IPS-18c (cell line): Measurements from ENCODE around the gene POLR3A.
"Not testable (repeated sequence)": the region's sequence is repeated elsewhere in the genome, so short reads cannot be mapped to it uniquely, and the experiment has no call there.

Experiments used
- H3K4me3 ChIP-seq: 2 replicates; pipeline ENCODE4 v1.7.0; 2013; ENCODE audit warnings: low read depth, mild to moderate bottlenecking, low read length, moderate library complexity; ENCODE audit not compliant: insufficient read depth
- H3K9me3 ChIP-seq: one replicate; pipeline ENCODE4 v1.6.1; 2013; ENCODE audit warnings: mild to moderate bottlenecking, low read length, moderate library complexity; ENCODE audit not compliant: control insufficient read depth, insufficient read depth

The POLR3A gene

DNA sequence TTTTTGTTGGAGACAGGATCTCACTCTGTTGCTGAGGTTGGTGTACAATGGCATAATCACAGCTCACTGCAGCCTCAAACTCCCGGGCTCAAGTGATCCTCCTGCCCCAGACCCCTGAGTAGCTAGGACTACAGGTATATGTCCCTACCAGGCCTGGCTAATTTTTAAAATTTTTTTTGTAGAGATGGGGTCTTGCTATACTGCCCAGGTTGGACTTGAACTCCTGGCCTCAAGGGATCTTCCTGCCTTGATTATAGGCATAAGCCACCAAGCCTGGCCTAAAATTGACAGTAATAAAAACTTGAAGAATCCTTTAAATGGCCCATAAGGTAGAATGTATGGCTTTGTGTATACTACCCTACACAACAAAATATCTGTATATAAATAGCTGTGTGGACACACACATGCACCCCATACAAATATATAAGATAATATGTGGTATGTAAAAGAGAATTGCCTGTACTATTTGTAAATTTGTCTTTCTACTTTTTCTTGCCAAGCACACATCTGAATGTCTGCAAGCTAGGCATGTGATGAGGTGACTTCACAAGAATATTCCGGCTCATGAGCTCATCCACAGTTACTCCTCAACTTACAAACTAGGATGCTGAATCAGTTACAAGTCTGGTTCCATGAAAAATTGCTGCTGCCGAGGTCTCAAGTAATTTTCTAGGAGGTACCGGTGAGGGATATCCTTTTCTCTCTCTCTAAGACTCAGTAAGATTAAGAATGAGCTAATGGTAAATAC, 26.6 kb downstream of the POLR3A start:
- Histone ChIP-seq H3K4me3 (no peak overlapping the region), H3K9me3 (peaks cover 3% of the 10 kb centered on the region)

DNA sequence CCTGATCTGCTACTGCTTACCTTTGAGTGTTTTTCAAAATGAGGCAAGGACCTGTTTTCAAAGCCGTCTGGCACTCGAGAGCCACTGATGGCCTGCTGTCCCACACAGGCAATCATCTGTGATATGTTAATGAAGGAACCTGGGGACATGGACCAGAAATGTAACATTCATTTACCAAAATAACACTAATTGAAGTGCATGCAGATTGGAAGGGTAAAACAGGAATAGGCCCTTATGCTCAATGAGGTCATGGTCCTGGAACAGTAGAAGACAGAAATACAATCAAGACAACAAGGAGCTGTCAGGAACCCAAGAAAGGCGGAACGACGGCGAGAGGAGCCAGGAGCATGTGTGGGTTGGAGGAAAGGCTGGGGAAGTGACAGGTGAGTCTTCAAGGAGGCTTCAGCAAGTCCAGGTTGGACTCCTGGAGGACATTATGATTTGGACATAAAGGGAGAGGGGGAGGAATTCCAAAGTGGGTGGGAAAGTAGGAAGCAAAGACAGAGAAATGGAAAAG, 28.3 kb downstream of the POLR3A start:
- Histone ChIP-seq H3K4me3 (no peak overlapping the region), H3K9me3 (peaks cover 3% of the 10 kb centered on the region)

DNA sequence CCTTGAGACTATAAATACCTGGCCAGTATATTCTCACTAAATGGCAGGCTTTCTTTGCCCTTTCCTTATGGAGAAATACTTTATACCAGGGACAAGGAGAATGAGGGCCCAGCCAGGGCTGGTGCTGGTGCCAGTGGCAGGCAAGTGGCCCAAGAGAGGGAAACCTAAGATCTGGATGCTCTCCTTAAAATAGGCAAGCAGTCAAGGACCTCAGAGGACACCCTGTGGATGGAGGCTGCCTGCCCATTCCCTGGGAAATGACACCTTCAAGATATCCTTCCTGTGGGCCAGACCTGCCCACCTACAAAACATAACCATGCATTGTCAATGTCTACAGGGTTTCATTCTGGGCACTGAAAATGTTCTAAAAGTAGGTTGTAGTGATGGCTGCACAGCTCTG, 29.1 kb downstream of the POLR3A start:
- Histone ChIP-seq H3K9me3 (peaks cover 3% of the 10 kb centered on the region), H3K4me3 (no peak overlapping the region)

DNA sequence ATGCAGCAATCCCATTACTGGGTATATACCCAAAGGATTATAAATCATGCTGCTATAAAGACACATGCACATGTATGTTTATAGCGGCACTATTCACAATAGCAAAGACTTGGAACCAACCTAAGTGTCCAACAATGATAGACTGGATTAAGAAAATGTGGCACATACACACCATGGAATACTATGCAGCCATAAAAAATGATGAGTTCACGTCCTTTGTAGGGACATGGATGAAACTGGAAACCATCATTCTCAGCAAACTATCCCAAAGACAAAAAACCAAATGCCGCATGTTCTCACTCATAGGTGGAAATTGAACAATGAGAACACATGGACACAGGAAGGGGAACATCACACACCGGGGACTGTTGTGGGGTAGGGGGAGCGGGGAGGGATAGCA, 30.5 kb downstream of the POLR3A start:
- not testable (repeated sequence) for H3K4me3 ChIP-seq, H3K9me3 ChIP-seq

DNA sequence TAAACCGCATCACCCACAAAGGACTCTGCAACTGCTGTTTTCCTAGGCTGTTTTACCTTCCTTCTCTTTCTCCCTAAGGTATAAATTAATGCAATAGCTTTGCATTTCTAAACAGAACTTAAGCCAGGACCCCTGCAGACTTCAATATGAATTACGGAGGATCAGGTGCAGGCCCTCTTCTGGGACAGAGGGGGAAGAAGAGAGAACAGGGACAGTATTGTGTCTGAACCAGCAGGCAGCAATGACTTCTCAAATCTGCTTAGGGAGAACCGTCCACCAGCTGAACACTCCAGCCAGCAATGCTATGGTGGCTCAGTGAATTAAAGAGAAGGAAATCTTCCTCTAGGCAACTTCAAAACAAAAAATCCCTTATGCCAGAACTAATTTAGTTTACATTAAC, 35.7 kb downstream of the POLR3A start:
- no peaks in the 10 kb centered on the region for H3K9me3 ChIP-seq
- no peak overlapping the region for H3K4me3 ChIP-seq

DNA sequence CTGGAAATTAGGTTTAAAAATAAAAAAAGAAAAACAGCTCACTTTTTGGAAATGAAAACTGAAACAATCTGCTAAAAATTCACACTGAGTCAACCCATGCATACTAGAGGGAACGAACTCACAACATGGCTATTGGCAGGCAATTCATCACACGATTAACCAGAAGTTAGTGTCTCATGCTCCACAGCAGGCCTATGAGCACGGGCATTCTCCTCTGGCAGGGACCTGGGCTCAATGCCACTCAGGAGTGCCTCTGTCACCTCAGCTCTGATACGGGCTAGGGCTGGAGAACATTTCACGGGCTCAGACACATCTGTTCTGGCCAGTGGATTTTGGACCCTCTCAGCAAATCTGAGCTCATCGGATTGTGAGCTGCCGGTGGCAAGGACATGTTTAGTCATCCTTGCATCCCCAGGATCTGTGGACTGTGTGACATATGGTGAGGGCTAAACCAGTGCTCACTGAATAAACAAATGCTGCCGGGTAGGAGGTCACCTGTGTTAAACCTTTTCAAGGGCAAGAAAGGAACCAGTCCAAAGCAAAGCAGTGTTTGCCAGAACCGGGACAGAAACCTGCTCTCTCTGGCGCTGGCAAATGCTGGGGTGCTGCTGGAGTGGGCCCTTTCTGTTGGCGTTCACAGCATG, 40.1 kb downstream of the POLR3A start:
- Histone ChIP-seq H3K9me3 (no peaks in the 10 kb centered on the region), H3K4me3 (no peak overlapping the region)

DNA sequence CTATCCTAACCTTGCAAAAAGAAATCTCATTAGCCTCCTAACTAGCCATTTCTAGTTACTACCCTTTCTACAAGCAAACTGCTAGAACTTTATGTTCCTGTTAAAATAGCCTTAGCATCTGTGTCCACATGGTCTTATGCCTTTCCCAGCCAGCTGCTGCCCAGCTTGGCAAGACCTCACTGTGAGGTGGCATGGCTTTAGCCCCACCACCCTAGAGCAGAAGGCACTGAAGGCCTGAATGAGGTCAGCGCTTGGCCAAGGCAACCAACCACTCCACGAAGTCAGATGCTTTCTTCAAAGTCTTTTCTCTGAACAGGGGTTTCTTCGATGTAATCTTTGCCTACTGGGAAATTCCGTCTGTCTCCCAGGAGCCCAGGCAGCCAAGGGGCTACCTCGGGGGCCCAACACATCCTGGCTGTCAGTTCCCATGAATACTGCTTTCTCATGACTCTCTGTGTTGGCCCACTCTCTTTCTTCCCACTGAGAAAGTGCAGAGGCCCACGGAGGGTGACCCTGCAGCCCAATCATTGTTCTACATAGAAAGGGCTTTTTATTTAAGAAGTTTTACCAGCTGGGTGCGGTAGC, 41.6 kb downstream of the POLR3A start:
- no peak overlapping the region for H3K4me3 ChIP-seq
- H3K9me3 ChIP-seq: no peaks in the 10 kb centered on the region

DNA sequence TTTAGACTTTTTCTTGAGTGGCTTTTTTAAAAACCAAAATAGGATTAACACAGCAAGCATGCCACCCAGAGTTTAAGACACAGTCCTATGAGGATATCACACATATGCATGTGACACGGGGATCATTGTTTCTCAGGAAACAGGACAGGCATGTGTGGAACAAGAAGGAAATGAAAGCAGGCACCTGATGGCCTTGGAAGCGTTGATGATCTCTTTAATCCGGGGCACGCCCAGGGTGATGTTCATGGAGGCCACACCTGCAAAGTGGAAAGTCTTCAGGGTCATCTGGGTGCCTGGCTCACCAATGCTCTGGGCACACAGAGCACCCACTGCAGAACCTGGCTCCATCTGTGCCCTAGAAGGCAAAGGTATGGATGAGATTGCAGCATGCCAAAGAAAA, 44.3 kb downstream of the POLR3A start:
- Histone ChIP-seq H3K9me3 (no peaks in the 10 kb centered on the region), H3K4me3 (no peak overlapping the region)

DNA sequence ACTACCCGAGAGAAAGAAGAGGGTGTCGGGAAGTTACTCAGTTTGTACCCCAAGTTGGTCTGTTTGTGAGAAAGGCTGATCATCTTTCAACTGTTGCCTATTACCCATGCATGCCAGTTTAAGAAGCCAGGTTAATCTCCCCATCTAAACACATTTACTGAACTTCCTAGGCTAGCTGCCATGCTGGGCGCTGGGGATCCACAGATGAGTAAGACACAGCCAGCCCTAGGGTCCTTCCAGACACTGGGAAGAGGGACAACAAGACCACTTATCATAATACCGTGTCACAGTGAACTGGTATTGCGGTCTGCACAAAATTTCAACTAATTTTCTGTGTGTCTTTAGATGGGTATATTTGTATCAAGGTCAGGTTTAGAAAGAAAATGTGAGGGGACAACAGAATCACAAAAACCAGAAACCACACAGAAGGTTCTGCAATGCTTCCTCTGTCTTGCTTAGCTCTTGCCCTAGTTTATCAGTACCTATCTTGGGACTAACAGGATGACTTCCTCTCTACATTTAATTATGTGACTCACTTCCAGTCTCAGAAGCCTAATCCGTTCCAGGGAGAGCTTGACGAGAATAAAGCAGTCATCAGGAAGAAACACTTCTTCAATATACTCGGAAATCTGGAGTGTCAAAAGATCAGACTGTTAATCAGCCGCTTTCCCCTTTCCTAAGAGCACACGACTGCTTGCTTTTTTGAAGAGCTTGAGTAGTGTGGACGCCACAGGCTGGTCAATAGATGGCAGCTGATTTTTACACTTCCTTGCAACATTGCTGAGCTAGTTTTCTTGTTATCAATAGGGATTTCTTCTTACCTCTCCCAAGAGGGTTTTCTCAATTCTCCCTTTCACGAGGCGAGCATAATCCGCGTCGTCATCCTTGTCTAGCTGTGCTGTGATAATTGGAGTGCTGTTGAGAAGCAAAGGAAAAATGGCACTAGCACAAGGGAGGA, 45.7 kb downstream of the POLR3A start:
- Histone ChIP-seq H3K4me3 (no peak overlapping the region), H3K9me3 (no peaks in the 10 kb centered on the region)

DNA sequence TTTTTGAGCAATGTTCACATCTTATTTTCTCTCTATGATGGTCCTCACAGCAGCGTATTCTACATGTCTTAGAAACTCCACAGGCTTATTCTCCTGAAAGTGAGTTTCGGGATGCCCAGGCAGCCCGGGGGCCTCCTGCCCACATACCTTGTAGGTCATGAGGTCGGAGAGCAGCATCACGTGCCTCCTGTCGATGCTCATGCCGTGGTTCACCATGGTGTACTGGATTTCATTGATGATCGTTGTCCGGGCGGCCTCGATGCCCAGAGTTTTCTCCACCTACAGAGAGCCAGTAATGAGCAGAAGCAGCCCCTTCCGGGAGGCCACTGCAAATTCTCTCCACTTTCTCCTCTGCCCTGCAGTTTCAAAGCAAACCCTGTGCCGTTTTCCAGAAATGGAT, 48.0 kb downstream of the POLR3A start:
- Histone ChIP-seq H3K4me3 (no peak overlapping the region), H3K9me3 (no peaks in the 10 kb centered on the region)

DNA sequence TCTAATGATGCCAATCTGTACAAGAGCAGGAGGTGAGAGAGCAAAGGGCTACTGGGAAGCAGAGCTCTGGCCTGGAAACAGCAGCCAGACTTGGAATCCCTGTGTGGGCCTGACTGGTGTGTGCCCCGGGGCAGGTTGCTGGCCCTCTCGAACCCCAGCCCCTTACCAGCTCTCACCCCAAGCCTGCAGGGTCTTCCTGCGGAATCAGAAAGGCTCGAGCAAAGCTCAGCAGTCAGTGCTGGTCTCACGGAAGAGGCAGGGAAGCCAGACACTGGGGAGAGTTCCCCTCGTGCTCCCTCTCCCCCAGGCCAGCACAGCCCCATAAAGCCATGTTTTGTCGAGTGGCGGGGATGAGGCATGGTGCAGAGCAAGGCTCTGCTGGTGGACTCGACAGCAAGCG, 50.1 kb downstream of the POLR3A start:
- H3K4me3 ChIP-seq: no peak overlapping the region

DNA sequence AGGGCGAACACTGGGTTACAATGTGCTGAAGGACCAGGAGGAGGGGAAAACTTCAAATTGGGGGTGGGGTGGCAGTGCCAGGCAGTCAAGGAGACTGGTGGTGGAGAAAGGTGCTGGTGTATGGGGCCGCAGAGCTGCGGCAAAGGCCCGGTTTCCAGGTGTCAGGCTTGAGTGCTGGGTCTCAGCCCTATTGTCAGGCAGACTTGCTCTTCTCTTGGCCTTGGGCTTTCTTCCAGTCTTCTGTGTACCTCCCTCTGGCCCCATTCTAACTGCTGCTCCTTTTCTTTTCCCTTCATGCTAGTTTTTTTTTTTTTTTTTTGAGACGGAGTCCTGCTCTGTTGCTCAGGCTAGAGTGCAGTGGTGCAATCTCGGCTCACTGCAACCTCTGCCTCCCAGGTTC, 51.0 kb downstream of the POLR3A start:
- Histone ChIP-seq H3K4me3 (no peak overlapping the region), H3K9me3 (no peaks in the 10 kb centered on the region)

More for the DNA sequence above, 50.1 kb downstream of the POLR3A start:
- H3K9me3 ChIP-seq: no peaks in the 10 kb centered on the region

DNA sequence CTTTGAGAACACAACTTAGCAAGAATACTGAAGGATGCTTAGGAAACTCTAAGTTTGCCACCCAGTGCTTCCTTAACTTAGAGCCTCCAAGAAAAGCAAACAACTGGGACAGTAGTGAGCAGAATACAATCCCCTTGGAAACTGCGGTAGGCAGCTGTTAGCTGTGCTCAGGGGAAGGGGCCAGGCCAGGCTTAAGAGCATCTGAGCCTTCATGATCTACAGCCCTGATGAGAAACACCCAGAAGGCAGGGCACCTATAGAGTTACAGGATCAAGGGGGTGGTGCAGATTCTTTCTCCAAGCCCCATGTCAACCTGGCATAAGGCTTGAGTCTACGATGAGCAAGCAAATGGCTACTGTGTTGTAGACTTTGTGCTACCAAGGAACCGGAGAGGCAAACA, 51.4 kb downstream of the POLR3A start:
- H3K4me3 ChIP-seq: no peak overlapping the region
- H3K9me3 ChIP-seq: no peaks in the 10 kb centered on the region

DNA sequence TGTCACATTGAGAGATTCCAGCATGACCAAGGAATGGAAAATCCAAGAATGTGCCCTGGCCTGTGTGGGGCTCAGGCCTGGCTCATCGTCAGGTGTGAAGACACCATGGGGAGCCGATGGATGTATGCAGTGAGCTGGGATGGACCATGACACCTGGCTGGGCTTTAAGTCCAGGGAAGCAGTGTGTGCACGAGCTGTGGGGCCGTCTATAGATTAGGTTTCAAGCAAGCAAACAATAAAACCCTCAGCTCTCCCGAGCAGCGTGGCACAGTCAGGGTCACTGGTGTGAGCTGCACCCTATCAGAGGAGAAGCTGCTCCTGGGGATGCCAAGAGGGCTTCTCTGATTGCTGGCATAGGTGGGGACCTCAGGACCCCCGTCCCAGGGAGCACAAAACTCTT, 52.3 kb downstream of the POLR3A start:
- no peak overlapping the region for H3K4me3 ChIP-seq
- no peaks in the 10 kb centered on the region for H3K9me3 ChIP-seq

DNA sequence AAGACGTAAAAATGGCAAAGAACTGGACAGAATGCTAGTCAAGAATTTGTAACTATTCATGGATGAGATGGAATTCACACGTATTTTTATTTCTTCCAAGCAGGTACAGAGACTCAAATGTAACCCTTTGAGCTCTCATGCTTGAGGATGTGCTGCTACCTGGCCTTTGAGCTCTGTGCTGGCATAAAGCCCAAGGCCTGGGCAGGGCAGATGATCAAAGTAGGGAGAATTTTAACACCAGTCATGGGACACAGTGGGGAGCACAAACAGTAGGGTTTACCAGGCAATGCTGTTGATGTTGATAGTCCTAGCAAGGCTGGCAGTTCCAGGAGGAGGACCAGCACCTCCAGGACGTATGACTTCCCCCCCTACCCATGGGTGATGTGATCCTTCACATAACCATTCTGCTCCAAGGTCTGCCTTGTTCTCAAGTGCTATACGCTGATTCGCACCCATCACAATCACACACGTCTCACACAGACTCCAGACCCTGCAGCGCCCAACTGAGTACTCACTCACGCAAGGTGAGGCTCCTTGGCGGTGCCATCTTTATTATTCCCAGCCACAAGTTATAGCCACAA, 54.1 kb downstream of the POLR3A start:
- Histone ChIP-seq H3K9me3 (no peaks in the 10 kb centered on the region), H3K4me3 (no peak overlapping the region)

DNA sequence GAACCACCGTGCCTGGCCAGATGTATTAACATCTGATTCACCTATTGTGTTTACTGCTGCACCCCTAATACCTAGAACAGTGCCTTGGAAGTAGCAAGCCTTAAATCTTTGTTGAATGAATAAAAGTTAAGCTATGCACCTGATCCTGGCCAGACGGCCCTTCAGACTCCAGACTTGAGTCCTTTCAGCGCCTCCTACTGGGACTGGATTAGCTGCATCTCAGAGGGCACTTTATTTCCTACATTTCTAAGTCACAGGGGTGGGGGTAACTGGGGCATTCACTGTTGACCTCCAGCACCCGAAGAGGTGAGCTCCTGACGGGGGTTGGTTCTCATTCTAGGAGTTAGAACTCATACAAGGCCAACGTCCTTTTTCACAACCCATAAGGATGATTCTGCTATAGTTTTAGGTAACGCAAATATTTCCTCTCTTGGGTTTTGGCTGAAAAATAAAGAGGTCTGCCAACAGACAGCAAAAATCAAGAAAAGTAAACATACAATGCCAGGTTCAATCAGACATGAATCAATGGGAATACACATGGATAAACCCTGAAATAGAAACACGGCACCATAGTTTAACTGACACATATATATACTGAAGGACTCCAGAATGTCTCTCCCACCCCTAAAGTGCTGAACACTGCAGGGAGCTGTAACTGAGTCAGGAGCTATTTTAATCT, 54.8 kb downstream of the POLR3A start:
- Histone ChIP-seq H3K4me3 (no peak overlapping the region), H3K9me3 (no peaks in the 10 kb centered on the region)
